ENCODE data around the gene CALHM5.

Gene CALHM5

GRCh38 chr6:116545651-116546050 is 34.2 kb downstream of the CALHM5 start, which contains the start of gene TRAPPC3L:
Gene TRAPPC3L, minus strand, starts transcription at chr6:116545684. Its CDS starts 170 bp downstream, at chr6:116545514.
- in situ Hi-C loops (cut with HindIII; ENCODE audit: low sequenced_read_pairs) = no loop called here

GRCh38 chr6:116547358-116547757 is 35.9 kb downstream of the CALHM5 start:
- in situ Hi-C loops (cut with HindIII; ENCODE audit: low sequenced_read_pairs) = no loop called here

GRCh38 chr6:116550796-116551195 is 39.4 kb downstream of the CALHM5 start:
- in situ Hi-C loops (cut with HindIII; ENCODE audit: low sequenced_read_pairs) = loop anchor here (25.0 kb wide), 1 partner anchor 288 kb away; the partner anchor contains the start of gene TSPYL4

GRCh38 chr6:116553451-116553850 is 42.0 kb downstream of the CALHM5 start, which contains the start of gene CALHM4:
Gene CALHM4, plus strand, starts transcription at chr6:116553751. Its CDS starts 43 bp downstream, at chr6:116553794.
- in situ Hi-C loops (cut with HindIII; ENCODE audit: low sequenced_read_pairs) = loop anchor here (25.0 kb wide), 1 partner anchor 291 kb away; the partner anchor contains the start of gene TSPYL4

GRCh38 chr6:116556065-116556464 is 44.6 kb downstream of the CALHM5 start:
- in situ Hi-C loops (cut with HindIII; ENCODE audit: low sequenced_read_pairs) = loop anchor here (25.0 kb wide), 1 partner anchor 294 kb away; the partner anchor contains the start of gene TSPYL4

- in situ Hi-C loops (cut with HindIII; ENCODE audit: low sequenced_read_pairs) = loop anchor here (25.0 kb wide), 1 partner anchor 295 kb away; the partner anchor contains the start of gene TSPYL4
Measured at GRCh38 chr6:116556814-116557415, 45.5 kb downstream of the CALHM5 start.

- in situ Hi-C loops (cut with HindIII; ENCODE audit: low sequenced_read_pairs) = loop anchor here (25.0 kb wide), 1 partner anchor 296 kb away; the partner anchor contains the start of gene TSPYL4
Measured at GRCh38 chr6:116557893-116558292, 46.5 kb downstream of the CALHM5 start.

GRCh38 chr6:116560130-116560529 is 48.7 kb downstream of the CALHM5 start:
- in situ Hi-C loops (cut with HindIII; ENCODE audit: low sequenced_read_pairs) = loop anchor here (25.0 kb wide), 1 partner anchor 298 kb away; the partner anchor contains the start of gene TSPYL4

GRCh38 chr6:116561377-116562018 is 50.1 kb downstream of the CALHM5 start:
- in situ Hi-C loops (cut with HindIII; ENCODE audit: low sequenced_read_pairs) = loop anchor here (25.0 kb wide), 1 partner anchor 299 kb away; the partner anchor contains the start of gene TSPYL4

GRCh38 chr6:116562019-116562403 is 50.6 kb downstream of the CALHM5 start:
- in situ Hi-C loops (cut with HindIII; ENCODE audit: low sequenced_read_pairs) = loop anchor here (25.0 kb wide), 1 partner anchor 300 kb away; the partner anchor contains the start of gene TSPYL4

- in situ Hi-C loops (cut with HindIII; ENCODE audit: low sequenced_read_pairs) = loop anchor here (25.0 kb wide), 1 partner anchor 300 kb away; the partner anchor contains the start of gene TSPYL4
Measured at GRCh38 chr6:116562614-116563013, 51.2 kb downstream of the CALHM5 start.

GRCh38 chr6:116563830-116564229 is 52.4 kb downstream of the CALHM5 start:
- in situ Hi-C loops (cut with HindIII; ENCODE audit: low sequenced_read_pairs) = loop anchor here (25.0 kb wide), 1 partner anchor 302 kb away; the partner anchor contains the start of gene TSPYL4

GRCh38 chr6:116564311-116564710 is 52.9 kb downstream of the CALHM5 start:
- in situ Hi-C loops (cut with HindIII; ENCODE audit: low sequenced_read_pairs) = loop anchor here (25.0 kb wide), 1 partner anchor 302 kb away; the partner anchor contains the start of gene TSPYL4

GRCh38 chr6:116564921-116565872 is 53.8 kb downstream of the CALHM5 start:
- in situ Hi-C loops (cut with HindIII; ENCODE audit: low sequenced_read_pairs) = loop anchor here (25.0 kb wide), 1 partner anchor 303 kb away; the partner anchor contains the start of gene TSPYL4

- in situ Hi-C loops (cut with HindIII; ENCODE audit: low sequenced_read_pairs) = loop anchor here (25.0 kb wide), 1 partner anchor 306 kb away; the partner anchor contains the start of gene TSPYL4
Measured at GRCh38 chr6:116568111-116568510, 56.7 kb downstream of the CALHM5 start.

GRCh38 chr6:116568821-116569755 is 57.6 kb downstream of the CALHM5 start:
- in situ Hi-C loops (cut with HindIII; ENCODE audit: low sequenced_read_pairs) = loop anchor here (25.0 kb wide), 1 partner anchor 307 kb away; the partner anchor contains the start of gene TSPYL4

- in situ Hi-C loops (cut with HindIII; ENCODE audit: low sequenced_read_pairs) = loop anchor here (25.0 kb wide), 1 partner anchor 309 kb away; the partner anchor contains the start of gene TSPYL4
Measured at GRCh38 chr6:116570856-116571682, 59.6 kb downstream of the CALHM5 start, which contains the start of gene RWDD1. Gene RWDD1, plus strand, starts transcription at chr6:116571504. Its CDS starts 79 bp downstream, at chr6:116571583.

- in situ Hi-C loops (cut with HindIII; ENCODE audit: low sequenced_read_pairs) = loop anchor here (25.0 kb wide), 1 partner anchor 309 kb away; the partner anchor contains the start of gene TSPYL4
Measured at GRCh38 chr6:116571683-116572000, 60.2 kb downstream of the CALHM5 start.

Measured in endothelial cell of hepatic sinusoid (primary cell).